GM18517 (cell line): ENCODE measurements around the gene FOXP4.

Experiments
- ATAC-seq: cut with Tn5 transposase; IDR thresholded peaks from one replicate; pipeline ENCODE4 v1.9.1; 2021; ENCODE audit warnings: mild to moderate bottlenecking, moderate library complexity; ENCODE audit not compliant: unreplicated experiment

FOXP4 gene

GRCh38 chr6:41563060-41563776 lies 17.0 kb downstream of the FOXP4 start:
- ATAC-seq = no peak

GRCh38 chr6:41564448-41565142 lies 18.4 kb downstream of the FOXP4 start:
- no peak for ATAC-seq

- no peak for ATAC-seq
These were observed 19.5 kb downstream of the FOXP4 start for GRCh38 chr6:41565701-41566100.

GRCh38 chr6:41566961-41567360 lies 20.8 kb downstream of the FOXP4 start:
- no peak for ATAC-seq

GRCh38 chr6:41567684-41568083 lies 21.5 kb downstream of the FOXP4 start:
- no peak for ATAC-seq

- ATAC-seq = no peak
These were observed 22.0 kb downstream of the FOXP4 start for GRCh38 chr6:41568202-41568584.

- no peak for ATAC-seq
These were observed 22.6 kb downstream of the FOXP4 start for GRCh38 chr6:41568585-41569384.

GRCh38 chr6:41570259-41570615 lies 24.1 kb downstream of the FOXP4 start:
- no peak for ATAC-seq

- ATAC-seq = no peak
These were observed 25.0 kb downstream of the FOXP4 start for GRCh38 chr6:41571021-41571780.

GRCh38 chr6:41572613-41573012 lies 26.4 kb downstream of the FOXP4 start:
- no peak for ATAC-seq

- ATAC-seq = no peak
These were observed 27.1 kb downstream of the FOXP4 start for GRCh38 chr6:41573276-41573675.

- ATAC-seq = no peak
These were observed 27.8 kb downstream of the FOXP4 start for GRCh38 chr6:41573985-41574384.

GRCh38 chr6:41575598-41575997 lies 29.4 kb downstream of the FOXP4 start:
- no peak for ATAC-seq

GRCh38 chr6:41576667-41577066 lies 30.5 kb downstream of the FOXP4 start:
- no peak for ATAC-seq

GRCh38 chr6:41577356-41578216 lies 31.4 kb downstream of the FOXP4 start:
- no peak for ATAC-seq

GRCh38 chr6:41578217-41579087 lies 32.3 kb downstream of the FOXP4 start:
- ATAC-seq = no peak

- no peak for ATAC-seq
These were observed 33.0 kb downstream of the FOXP4 start for GRCh38 chr6:41579088-41579610.

GRCh38 chr6:41580690-41581089 lies 34.5 kb downstream of the FOXP4 start:
- no peak for ATAC-seq

- no peak for ATAC-seq
These were observed 35.3 kb downstream of the FOXP4 start for GRCh38 chr6:41581381-41581991.
